Nephron progenitor cell (in vitro differentiated cells): ENCODE measurements around the gene C19orf25.
A peak's percentile ranks its signal among the peaks of the same experiment; 100 is the strongest.

ENCODE experiments used
- DNase-seq: peaks from one replicate; pipeline ENCODE4 v3.0.0; 2021
- H3K27ac Mint-ChIP-seq: 2 replicates; pipeline ENCODE4 v1.8.0; 2021; ENCODE audit warnings: mild to moderate bottlenecking, moderate library complexity, mixed read lengths
- H3K27me3 Mint-ChIP-seq: 2 replicates; pipeline ENCODE4 v1.8.0; 2021; ENCODE audit warnings: mild to moderate bottlenecking, low read depth, mixed read lengths; ENCODE audit not compliant: poor library complexity
- H3K36me3 Mint-ChIP-seq: 2 replicates; pipeline ENCODE4 v1.8.0; 2021; ENCODE audit warnings: low read depth, mixed read lengths
- H3K4me1 Mint-ChIP-seq: 2 replicates; pipeline ENCODE4 v1.8.0; 2021; ENCODE audit warnings: mixed read lengths
- H3K4me3 Mint-ChIP-seq: 2 replicates; pipeline ENCODE4 v1.8.0; 2021; ENCODE audit warnings: mild to moderate bottlenecking, moderate library complexity, mixed read lengths
- H3K9me3 Mint-ChIP-seq: 2 replicates; pipeline ENCODE4 v1.8.0; 2021; ENCODE audit warnings: mild to moderate bottlenecking, moderate library complexity, mixed read lengths
- CTCF ChIP-seq: fragments of 200-600 bp; sonication (generic); IDR thresholded peaks from 2 replicates; pipeline ENCODE4 v1.5.0; 2021; ENCODE audit warnings: antibody characterized with exemption

C19orf25 gene

GRCh38 chr19:1514295-1514661 is 35.3 kb upstream of the C19orf25 start:
- Mint-ChIP-seq H3K36me3 (no peaks in the 10 kb centered on the region), H3K27me3 (peaks cover 84% of the 10 kb centered on the region), H3K27ac (no peak overlapping the region), H3K4me1 (peaks cover 13% of the 10 kb centered on the region), H3K4me3 (no peak overlapping the region), H3K9me3 (peaks cover 8% of the 10 kb centered on the region)
- TF ChIP-seq CTCF, result no peak
- no peak for DNase-seq

GRCh38 chr19:1513499-1514294 is 34.7 kb upstream of the C19orf25 start:
- DNase-seq, result peak; percentile 35
- peak; percentile 47 for TF ChIP-seq CTCF
- H3K36me3 Mint-ChIP-seq, result no peaks in the 10 kb centered on the region
- H3K27me3 Mint-ChIP-seq, result peaks cover 84% of the 10 kb centered on the region
- H3K9me3 Mint-ChIP-seq, result peaks cover 8% of the 10 kb centered on the region
- no peak overlapping the region for H3K4me3 Mint-ChIP-seq
- peaks cover 13% of the 10 kb centered on the region for H3K4me1 Mint-ChIP-seq
- H3K27ac Mint-ChIP-seq, result no peak overlapping the region

GRCh38 chr19:1512671-1513498 is 33.9 kb upstream of the C19orf25 start, which contains the start of gene ADAMTSL5:
TSS of gene ADAMTSL5 (minus strand) at chr19:1513019. CDS start at chr19:1510943, 2,076 bp downstream.
- TF ChIP-seq CTCF, result no peak

GRCh38 chr19:1511318-1512317 is 32.6 kb upstream of the C19orf25 start:
- Mint-ChIP-seq H3K36me3 (no peaks in the 10 kb centered on the region), H3K4me1 (peaks cover 13% of the 10 kb centered on the region), H3K27me3 (peaks cover 72% of the 10 kb centered on the region), H3K27ac (no peak overlapping the region), H3K9me3 (peaks cover 3% of the 10 kb centered on the region), H3K4me3 (no peak overlapping the region)
- TF ChIP-seq CTCF, result no peak
- DNase-seq, result no peak

More at GRCh38 chr19:1512671-1513498, 33.9 kb upstream of the C19orf25 start, which contains the start of gene ADAMTSL5:
- DNase-seq, result peak; percentile 51
- peaks cover 8% of the 10 kb centered on the region for H3K9me3 Mint-ChIP-seq
- H3K4me1 Mint-ChIP-seq, result peaks cover 13% of the 10 kb centered on the region
- peak within 1 kb of the TSS; percentile 44 for H3K4me3 Mint-ChIP-seq
- H3K36me3 Mint-ChIP-seq, result no peaks in the 10 kb centered on the region
- H3K27ac Mint-ChIP-seq, result no peak within 1 kb of the TSS
- H3K27me3 Mint-ChIP-seq, result peaks cover 80% of the 10 kb centered on the region

GRCh38 chr19:1510807-1511206 is 31.8 kb upstream of the C19orf25 start:
- Mint-ChIP-seq H3K9me3 (peaks cover 4% of the 10 kb centered on the region), H3K27me3 (peaks cover 64% of the 10 kb centered on the region), H3K27ac (no peak overlapping the region), H3K4me1 (peaks cover 13% of the 10 kb centered on the region), H3K4me3 (no peak overlapping the region), H3K36me3 (no peaks in the 10 kb centered on the region)
- no peak for DNase-seq
- no peak for TF ChIP-seq CTCF
